PFSK-1 (cell line): ENCODE data around the gene STXBP5.

Experiments used
- FOXP2 ChIP-seq: optimal IDR thresholded peaks from 2 replicates; pipeline ENCODE3; 2011; ENCODE audit warnings: borderline replicate concordance, control low read depth, inconsistent platforms; ENCODE audit not compliant: insufficient read depth; ENCODE audit errors: extremely low read length, extremely low read depth
- POLR2AphosphoS5 ChIP-seq: IDR thresholded peaks from 2 replicates; pipeline ENCODE4 v1.6.1; 2012; ENCODE audit warnings: low read depth, mild to moderate bottlenecking, control low read depth, low read length, moderate library complexity
- SIN3A ChIP-seq: IDR thresholded peaks from 2 replicates; pipeline ENCODE4 v1.6.1; 2012; ENCODE audit warnings: mild to moderate bottlenecking, low read length, moderate library complexity, borderline replicate concordance; ENCODE audit not compliant: insufficient read depth
- TAF1 ChIP-seq: IDR thresholded peaks from 2 replicates; pipeline ENCODE4 v1.6.1; 2012; ENCODE audit warnings: low read length, control low read depth, borderline replicate concordance; ENCODE audit not compliant: insufficient read depth
- TF ChIP-seq, protein P1 (sequence below), 2 experiments: IDR thresholded peaks; 2 replicates each; pipeline versions ENCODE4 v1.6.1 to v1.8.0; 2011 to 2012; ENCODE audit warnings: low read depth in 2 of 2, low read length in 2 of 2, control low read depth in 1 of 2, inconsistent platforms in 1 of 2, mild to moderate bottlenecking in 1 of 2, moderate library complexity in 1 of 2; ENCODE audit not compliant: insufficient read depth in 1 of 2

STXBP5 gene

DNA sequence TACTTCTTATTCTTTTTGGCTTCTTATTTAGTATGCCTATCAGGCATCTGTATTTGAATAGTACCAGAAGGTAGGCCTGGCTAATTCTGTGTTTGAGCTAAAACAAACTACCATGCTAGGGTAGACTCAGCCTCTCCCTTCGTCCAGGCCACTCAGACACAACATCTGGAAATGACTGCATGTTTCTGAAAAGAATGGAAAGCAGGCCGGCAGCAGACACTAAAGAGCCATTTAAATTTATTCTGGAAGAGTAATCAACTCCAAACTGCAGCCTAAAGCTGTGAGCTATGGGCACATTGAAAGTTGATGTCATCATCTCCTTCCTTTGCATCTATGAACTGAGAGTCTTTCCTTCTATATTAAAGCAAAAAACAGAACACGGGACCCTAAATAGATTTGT, 233.4 kb downstream of the STXBP5 start:
- TF ChIP-seq POLR2AphosphoS5, result no peak
- TF ChIP-seq, protein P1, sequence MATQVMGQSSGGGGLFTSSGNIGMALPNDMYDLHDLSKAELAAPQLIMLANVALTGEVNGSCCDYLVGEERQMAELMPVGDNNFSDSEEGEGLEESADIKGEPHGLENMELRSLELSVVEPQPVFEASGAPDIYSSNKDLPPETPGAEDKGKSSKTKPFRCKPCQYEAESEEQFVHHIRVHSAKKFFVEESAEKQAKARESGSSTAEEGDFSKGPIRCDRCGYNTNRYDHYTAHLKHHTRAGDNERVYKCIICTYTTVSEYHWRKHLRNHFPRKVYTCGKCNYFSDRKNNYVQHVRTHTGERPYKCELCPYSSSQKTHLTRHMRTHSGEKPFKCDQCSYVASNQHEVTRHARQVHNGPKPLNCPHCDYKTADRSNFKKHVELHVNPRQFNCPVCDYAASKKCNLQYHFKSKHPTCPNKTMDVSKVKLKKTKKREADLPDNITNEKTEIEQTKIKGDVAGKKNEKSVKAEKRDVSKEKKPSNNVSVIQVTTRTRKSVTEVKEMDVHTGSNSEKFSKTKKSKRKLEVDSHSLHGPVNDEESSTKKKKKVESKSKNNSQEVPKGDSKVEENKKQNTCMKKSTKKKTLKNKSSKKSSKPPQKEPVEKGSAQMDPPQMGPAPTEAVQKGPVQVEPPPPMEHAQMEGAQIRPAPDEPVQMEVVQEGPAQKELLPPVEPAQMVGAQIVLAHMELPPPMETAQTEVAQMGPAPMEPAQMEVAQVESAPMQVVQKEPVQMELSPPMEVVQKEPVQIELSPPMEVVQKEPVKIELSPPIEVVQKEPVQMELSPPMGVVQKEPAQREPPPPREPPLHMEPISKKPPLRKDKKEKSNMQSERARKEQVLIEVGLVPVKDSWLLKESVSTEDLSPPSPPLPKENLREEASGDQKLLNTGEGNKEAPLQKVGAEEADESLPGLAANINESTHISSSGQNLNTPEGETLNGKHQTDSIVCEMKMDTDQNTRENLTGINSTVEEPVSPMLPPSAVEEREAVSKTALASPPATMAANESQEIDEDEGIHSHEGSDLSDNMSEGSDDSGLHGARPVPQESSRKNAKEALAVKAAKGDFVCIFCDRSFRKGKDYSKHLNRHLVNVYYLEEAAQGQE (IDR thresholded peaks at IDR 0.05; ENCODE audit: insufficient read depth in 1 of 2, low read depth in 2 of 2, low read length in 2 of 2), result no peak
- no peak for TF ChIP-seq FOXP2
- TF ChIP-seq TAF1, result no peak
- TF ChIP-seq SIN3A, result no peak

DNA sequence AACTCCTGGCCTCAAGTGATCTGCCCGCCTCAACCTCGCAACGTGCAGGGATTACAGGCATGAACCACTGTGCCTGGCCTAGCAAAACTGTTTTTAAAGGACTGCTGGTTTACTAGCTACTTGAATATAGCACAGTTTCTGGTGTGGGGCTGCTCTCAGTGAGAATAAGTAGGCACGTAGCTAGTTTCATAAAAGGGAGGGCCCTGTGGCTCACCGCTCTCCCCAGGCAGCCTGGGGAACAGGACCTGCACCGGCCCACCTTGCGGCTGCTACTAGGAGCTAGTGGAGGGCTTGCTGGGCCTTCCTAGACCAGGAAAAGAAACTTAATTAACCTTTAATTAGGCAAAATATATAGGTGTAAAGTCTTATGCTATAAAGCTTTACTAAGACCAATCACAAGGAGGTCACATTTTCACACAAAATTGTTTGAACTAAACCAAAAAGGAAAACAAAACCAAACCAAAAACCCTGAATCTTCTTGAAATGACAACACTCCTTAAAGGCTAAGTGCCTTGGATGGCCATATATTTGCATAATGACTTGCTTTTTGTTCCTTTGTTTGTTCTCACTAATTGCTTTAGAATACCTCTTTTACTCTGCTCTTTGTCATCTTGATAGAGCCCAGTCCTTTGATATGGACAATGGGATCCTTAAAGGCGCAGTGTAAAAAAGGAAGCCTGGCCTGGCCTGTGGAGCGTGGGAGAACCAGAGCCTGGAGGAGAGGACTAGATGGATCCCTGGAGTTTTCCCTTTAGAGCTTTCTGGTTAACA, 234.7 kb downstream of the STXBP5 start:
- TF ChIP-seq TAF1 (no peak), POLR2AphosphoS5 (no peak), FOXP2 (no peak), SIN3A (no peak)
- TF ChIP-seq, protein P1 (IDR thresholded peaks at IDR 0.05; ENCODE audit: insufficient read depth in 1 of 2, low read depth in 2 of 2, low read length in 2 of 2), result no peak
